ENCODE measurements around the gene TCHP. TPM values are rescaled to one million over a fixed set of nuclear protein-coding genes. Genes with fewer than 3 reads are reported as not detected.

Gene TCHP
- total and polyA plus RNA-seq, 2 of the 13 experiments (the other 11 are each of a cell fraction or from before 2014, with no cell fraction given) = 6.7 to 12.2 TPM

GRCh38 chr12:109861689-109862314 is 38.3 kb upstream of the TCHP start (continued):
- peak; percentile 55; the same call in 1 of the 2 replicates for TF ChIP-seq ZHX2 (IDR thresholded peaks at IDR 0.05; ENCODE audit: low read depth)
- TF ChIP-seq ZHX2 (CRISPR knock-in tag; IDR thresholded peaks at IDR 0.05; ENCODE audit: borderline replicate concordance) = no peak
- TF ChIP-seq ZNF33B (CRISPR knock-in tag; IDR thresholded peaks at IDR 0.05) = no peak
- peak; percentile 86 for TF ChIP-seq NR2F2 (IDR thresholded peaks at IDR 0.05; ENCODE audit: borderline replicate concordance, low read depth)
- TF ChIP-seq ZNF318 (CRISPR knock-in tag; IDR thresholded peaks at IDR 0.05) = peak; percentile 61; the same call in 1 of the 2 replicates
- no peak for TF ChIP-seq MED13 (CRISPR knock-in tag; IDR thresholded peaks at IDR 0.05)
- no peak for TF ChIP-seq BRCA1 (CRISPR knock-in tag; IDR thresholded peaks at IDR 0.05)
- TF ChIP-seq TCF7 (IDR thresholded peaks at IDR 0.05; ENCODE audit: low read depth) = no peak
- TF ChIP-seq ZSCAN12 (CRISPR knock-in tag; IDR thresholded peaks at IDR 0.05) = no peak
- peak; percentile 55; the same call in 1 of the 2 replicates for TF ChIP-seq MYC (CRISPR knock-in tag; IDR thresholded peaks at IDR 0.05; ENCODE audit: borderline replicate concordance)
- peak; percentile 64; the same call in 1 of the 2 replicates for TF ChIP-seq HIC2 (CRISPR knock-in tag; IDR thresholded peaks at IDR 0.05; ENCODE audit: low read depth)
- TF ChIP-seq ZNF768 (CRISPR knock-in tag; IDR thresholded peaks at IDR 0.05) = 0 out of 2 replicates have a peak, but pooled peaks have one; percentile 9
- no peak for TF ChIP-seq POLR2A (IDR thresholded peaks at IDR 0.05; ENCODE audit: insufficient read depth in 1 of 2, low read depth in 2 of 2, low read length in 2 of 2)
- TF ChIP-seq ZNF562 (CRISPR knock-in tag; IDR thresholded peaks at IDR 0.05; ENCODE audit: borderline replicate concordance) = no peak
- no peak for TF ChIP-seq SNAPC2 (CRISPR knock-in tag; IDR thresholded peaks at IDR 0.05)

Measured in HepG2 (cell line).